ENCODE results near the gene HS6ST3. TPM values are rescaled to one million over a fixed set of nuclear protein-coding genes. Genes with fewer than 3 reads are reported as not detected.

The HS6ST3 gene
- total and polyA plus RNA-seq, 2 donors (not counting 3 experiments of a cell fraction or from before 2014, with no cell fraction given), result 0.03 to 0.15 TPM

DNA sequence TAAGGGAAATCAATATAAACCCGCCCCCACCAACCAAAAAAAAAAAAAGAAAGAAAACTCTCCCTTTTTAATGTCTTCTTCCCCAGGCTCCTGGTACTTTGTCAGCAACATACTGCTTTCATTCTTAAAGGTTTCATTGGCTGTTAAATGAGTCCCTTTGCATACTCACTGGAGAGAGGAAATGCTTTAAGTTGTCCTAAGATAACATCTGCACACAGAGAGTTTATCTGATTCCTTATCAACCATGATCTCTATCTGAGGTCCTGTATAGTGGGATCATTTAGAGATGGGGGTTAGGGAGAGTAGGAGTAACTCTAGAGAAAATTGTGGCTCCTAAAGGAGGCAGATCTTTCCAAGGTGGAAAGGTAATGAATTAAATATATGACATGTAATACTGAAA lies 747.9 kb downstream of the HS6ST3 start:
- TF ChIP-seq, protein P1, sequence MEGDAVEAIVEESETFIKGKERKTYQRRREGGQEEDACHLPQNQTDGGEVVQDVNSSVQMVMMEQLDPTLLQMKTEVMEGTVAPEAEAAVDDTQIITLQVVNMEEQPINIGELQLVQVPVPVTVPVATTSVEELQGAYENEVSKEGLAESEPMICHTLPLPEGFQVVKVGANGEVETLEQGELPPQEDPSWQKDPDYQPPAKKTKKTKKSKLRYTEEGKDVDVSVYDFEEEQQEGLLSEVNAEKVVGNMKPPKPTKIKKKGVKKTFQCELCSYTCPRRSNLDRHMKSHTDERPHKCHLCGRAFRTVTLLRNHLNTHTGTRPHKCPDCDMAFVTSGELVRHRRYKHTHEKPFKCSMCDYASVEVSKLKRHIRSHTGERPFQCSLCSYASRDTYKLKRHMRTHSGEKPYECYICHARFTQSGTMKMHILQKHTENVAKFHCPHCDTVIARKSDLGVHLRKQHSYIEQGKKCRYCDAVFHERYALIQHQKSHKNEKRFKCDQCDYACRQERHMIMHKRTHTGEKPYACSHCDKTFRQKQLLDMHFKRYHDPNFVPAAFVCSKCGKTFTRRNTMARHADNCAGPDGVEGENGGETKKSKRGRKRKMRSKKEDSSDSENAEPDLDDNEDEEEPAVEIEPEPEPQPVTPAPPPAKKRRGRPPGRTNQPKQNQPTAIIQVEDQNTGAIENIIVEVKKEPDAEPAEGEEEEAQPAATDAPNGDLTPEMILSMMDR (IDR thresholded peaks at IDR 0.05; ENCODE audit: extremely low read depth in 1 of 2, insufficient read depth in 1 of 2, low read depth in 1 of 2, low read length in 2 of 2), result no peak
- TF ChIP-seq FOS (IDR thresholded peaks at IDR 0.05; ENCODE audit: borderline replicate concordance, insufficient read depth, low read length) (no peak), POLR2AphosphoS5 (IDR thresholded peaks at IDR 0.05; ENCODE audit: insufficient read depth, low read depth, low read length) (no peak)
- FAIRE-seq (no peak), DNase-seq (ENCODE audit: low read depth, low spot score) (no peak)
- intact Hi-C loops (cut with micrococcal nuclease), result no loop called here
- H3K27ac ChIP-seq (ENCODE audit: insufficient read depth, low read depth, low read length), result no peak overlapping the region
- H3K36me3 ChIP-seq (ENCODE audit: control insufficient read depth in 2 of 2, extremely low read depth in 1 of 2, insufficient read depth in 2 of 2, low read length in 2 of 2), result no peaks in the 10 kb centered on the region
- H3K27me3 ChIP-seq (ENCODE audit: control insufficient read depth in 2 of 2, insufficient read depth in 2 of 2, low read length in 2 of 2), result no peaks in the 10 kb centered on the region
- no peak overlapping the region for H3K4me3 ChIP-seq (replicated peaks in 1 of 3; ENCODE audit: insufficient read depth in 1 of 3, low read depth in 1 of 3, low read length in 3 of 3)
- H3K9ac ChIP-seq (replicated peaks; ENCODE audit: extremely low read depth, insufficient read depth, low read length), result no peak overlapping the region
- H3K4me1 ChIP-seq (ENCODE audit: control insufficient read depth, extremely low read depth, insufficient read depth, low read length), result no peaks in the 10 kb centered on the region
- no peaks in the 10 kb centered on the region for H3K9me3 ChIP-seq (replicated peaks; ENCODE audit: control insufficient read depth, insufficient read depth, low read length)
- no peak overlapping the region for H2AFZ ChIP-seq (ENCODE audit: low read depth, low read length)
- CTCF ChIA-PET, result no interaction called here
- POLR2A ChIA-PET, result no interaction called here
- no peaks in the 10 kb centered on the region for H4K20me1 ChIP-seq (replicated peaks; ENCODE audit: control insufficient read depth, extremely low read depth, insufficient read depth, low read length)
- no peaks in the 10 kb centered on the region for H3K9me1 ChIP-seq (replicated peaks; ENCODE audit: control insufficient read depth, extremely low read depth, insufficient read depth, low read length)
- no peaks in the 10 kb centered on the region for H3K79me2 ChIP-seq (ENCODE audit: control insufficient read depth, insufficient read depth, low read length)
- no peak overlapping the region for H3K4me2 ChIP-seq (ENCODE audit: insufficient read depth, low read length)
- BruUV-seq (replicated peaks), result no TSS peak
- dilution Hi-C loops (cut with MboI; ENCODE audit: extremely low pct_ligation_motif_present, low sequenced_read_pairs), result no loop called here

DNA sequence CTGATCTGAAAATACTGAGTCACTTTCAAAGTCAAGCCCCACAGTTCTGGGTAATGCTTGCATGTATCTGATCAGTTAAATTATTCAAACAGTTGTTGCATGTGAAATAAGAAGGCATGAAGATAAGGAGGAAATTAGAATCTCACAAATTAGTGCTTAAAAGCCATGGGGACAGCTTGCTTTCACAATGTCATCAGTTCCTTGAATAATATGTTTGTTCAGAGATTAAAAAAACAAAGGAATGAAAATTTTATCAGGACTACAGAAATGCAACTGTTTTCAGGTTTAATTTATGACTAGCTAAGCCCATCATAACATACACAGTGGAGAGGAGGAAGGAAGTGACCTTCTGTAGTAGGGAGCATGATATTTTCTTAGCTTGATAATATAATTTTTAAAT lies 754.3 kb downstream of the HS6ST3 start:
- Histone ChIP-seq H3K4me1 (ENCODE audit: control insufficient read depth, extremely low read depth, insufficient read depth, low read length) (no peaks in the 10 kb centered on the region), H3K9me3 (replicated peaks; ENCODE audit: control insufficient read depth, insufficient read depth, low read length) (no peaks in the 10 kb centered on the region), H4K20me1 (replicated peaks; ENCODE audit: control insufficient read depth, extremely low read depth, insufficient read depth, low read length) (no peaks in the 10 kb centered on the region), H3K27me3 (ENCODE audit: control insufficient read depth in 2 of 2, insufficient read depth in 2 of 2, low read length in 2 of 2) (no peaks in the 10 kb centered on the region), H3K27ac (ENCODE audit: insufficient read depth, low read depth, low read length) (no peak overlapping the region), H3K9ac (replicated peaks; ENCODE audit: extremely low read depth, insufficient read depth, low read length) (no peak overlapping the region), H3K36me3 (ENCODE audit: control insufficient read depth in 2 of 2, extremely low read depth in 1 of 2, insufficient read depth in 2 of 2, low read length in 2 of 2) (no peaks in the 10 kb centered on the region), H3K4me2 (ENCODE audit: insufficient read depth, low read length) (no peak overlapping the region), H3K9me1 (replicated peaks; ENCODE audit: control insufficient read depth, extremely low read depth, insufficient read depth, low read length) (no peaks in the 10 kb centered on the region), H3K79me2 (ENCODE audit: control insufficient read depth, insufficient read depth, low read length) (no peaks in the 10 kb centered on the region), H3K4me3 (replicated peaks in 1 of 3; ENCODE audit: insufficient read depth in 1 of 3, low read depth in 1 of 3, low read length in 3 of 3) (no peak overlapping the region), H2AFZ (ENCODE audit: low read depth, low read length) (no peak overlapping the region)
- DNase-seq (ENCODE audit: low read depth, low spot score), result no peak
- dilution Hi-C loops (cut with MboI; ENCODE audit: extremely low pct_ligation_motif_present, low sequenced_read_pairs) (no loop called here), intact Hi-C loops (cut with micrococcal nuclease) (no loop called here)
- TF ChIP-seq MYC (IDR thresholded peaks at IDR 0.05; ENCODE audit: low read depth, low read length), result no peak
- no peak for TF ChIP-seq POLR2A (IDR thresholded peaks at IDR 0.05; ENCODE audit: low read depth, low read length)
- TF ChIP-seq, protein P2, sequence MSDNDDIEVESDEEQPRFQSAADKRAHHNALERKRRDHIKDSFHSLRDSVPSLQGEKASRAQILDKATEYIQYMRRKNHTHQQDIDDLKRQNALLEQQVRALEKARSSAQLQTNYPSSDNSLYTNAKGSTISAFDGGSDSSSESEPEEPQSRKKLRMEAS (IDR thresholded peaks at IDR 0.05; ENCODE audit: insufficient read depth, insufficient read length), result no peak
- no peak for TF ChIP-seq JUN (IDR thresholded peaks at IDR 0.05; ENCODE audit: borderline replicate concordance, insufficient read depth, insufficient read length, low read depth)
- no peak for TF ChIP-seq POLR2AphosphoS5 (IDR thresholded peaks at IDR 0.05; ENCODE audit: insufficient read depth, low read depth, low read length)
- no peak for TF ChIP-seq FOS (IDR thresholded peaks at IDR 0.05; ENCODE audit: borderline replicate concordance, insufficient read depth, low read length)
- no peak for TF ChIP-seq GATA2 (IDR thresholded peaks at IDR 0.05; ENCODE audit: insufficient read depth, insufficient read length, low read depth, low read length)
- TF ChIP-seq, protein P1 (IDR thresholded peaks at IDR 0.05; ENCODE audit: extremely low read depth in 1 of 2, insufficient read depth in 1 of 2, low read depth in 1 of 2, low read length in 2 of 2), result no peak
- no peak for TF ChIP-seq EZH2 (IDR thresholded peaks at IDR 0.05; ENCODE audit: borderline replicate concordance, low read depth, low read length, severe bottlenecking)
- POLR2A ChIA-PET, result no interaction called here
- FAIRE-seq, result no peak
- no TSS peak for BruUV-seq (replicated peaks)
- CTCF ChIA-PET, result interaction anchor here (1.0 kb wide), 1 partner anchor 824 kb away, joined by 3 read pairs; no protein-coding TSS in a partner anchor

Measured in endothelial cell of umbilical vein (primary cell).